ENCODE results near the gene JMJD1C.

The JMJD1C gene

GRCh38 chr10:63206997-63207811, 258.6 kb downstream of the JMJD1C start:
- FAIRE-seq: no peak

- no peak for FAIRE-seq
These were observed 259.2 kb downstream of the JMJD1C start for GRCh38 chr10:63206576-63206975.

GRCh38 chr10:63205421-63205820, 260.4 kb downstream of the JMJD1C start:
- FAIRE-seq: no peak

DNA sequence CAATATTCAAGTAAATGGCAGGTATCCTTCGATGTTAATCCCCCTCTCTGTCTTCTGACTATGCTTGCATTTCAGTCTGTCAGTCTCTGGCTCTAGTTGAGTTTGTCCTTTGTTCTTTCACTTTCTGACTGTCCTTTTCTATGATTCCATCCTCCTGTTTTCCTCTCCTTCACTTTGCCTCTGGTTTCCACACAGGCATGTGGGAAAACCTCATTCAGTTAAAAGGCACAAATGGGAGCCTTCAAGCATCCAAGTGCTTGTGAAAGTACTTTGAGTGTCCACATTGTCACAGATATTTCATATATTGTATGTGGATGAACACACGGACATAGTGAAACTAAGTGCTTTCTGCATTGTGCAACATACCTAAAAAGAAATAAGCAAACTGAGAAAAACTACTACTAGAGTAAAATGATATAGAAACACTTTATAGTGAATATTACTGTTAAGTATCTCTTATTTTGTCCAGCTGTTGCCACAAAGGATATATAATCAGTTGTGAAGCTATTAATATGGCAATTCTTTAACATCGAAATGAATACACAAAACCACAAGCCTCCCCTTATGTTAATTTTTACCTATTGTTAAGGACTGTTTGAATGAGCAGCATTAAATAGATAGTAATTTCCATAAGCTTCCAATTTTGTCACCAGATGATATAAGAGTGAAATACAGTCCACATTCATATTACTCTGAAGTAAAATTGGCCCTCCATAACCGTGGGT, 260.9 kb downstream of the JMJD1C start:
- FAIRE-seq: no peak

DNA sequence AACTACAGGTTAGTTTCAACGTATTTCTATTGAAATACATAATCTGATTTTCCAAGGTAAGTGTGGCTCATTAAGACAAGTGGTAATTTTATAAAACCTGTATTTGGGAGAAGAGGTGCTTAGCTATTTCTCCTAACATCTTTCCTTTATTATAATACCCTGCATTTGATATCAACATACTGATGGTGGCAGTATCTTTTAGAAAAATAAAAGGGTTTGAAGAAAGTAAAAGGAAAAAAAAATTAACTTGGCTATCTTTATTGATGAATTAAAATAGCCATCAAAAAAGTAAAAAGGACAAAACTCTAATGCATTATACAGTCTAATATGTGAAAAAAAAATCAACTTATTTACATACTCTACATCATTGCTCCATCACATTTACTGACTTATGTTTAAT, 264.7 kb downstream of the JMJD1C start:
- peak; percentile 6 for FAIRE-seq

DNA sequence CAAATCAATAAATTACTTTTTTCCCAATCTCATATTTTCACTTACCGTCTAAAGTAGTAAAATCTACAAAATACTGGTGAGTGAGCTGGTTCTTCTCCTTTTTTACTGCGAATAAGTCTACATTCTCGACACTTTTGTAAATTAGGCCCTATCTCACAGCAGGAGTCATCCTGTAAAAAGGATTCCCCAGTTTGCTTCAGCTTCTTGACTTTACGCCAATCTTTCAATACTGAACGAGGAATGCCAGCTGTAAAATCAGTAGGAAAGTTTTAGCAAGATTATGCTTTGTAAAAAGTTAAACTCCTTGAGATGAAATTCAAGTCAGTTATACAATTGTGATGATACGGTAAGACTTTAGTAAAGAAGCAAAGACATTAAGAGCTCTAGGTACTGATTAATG, 265.3 kb downstream of the JMJD1C start:
- no peak for FAIRE-seq

DNA sequence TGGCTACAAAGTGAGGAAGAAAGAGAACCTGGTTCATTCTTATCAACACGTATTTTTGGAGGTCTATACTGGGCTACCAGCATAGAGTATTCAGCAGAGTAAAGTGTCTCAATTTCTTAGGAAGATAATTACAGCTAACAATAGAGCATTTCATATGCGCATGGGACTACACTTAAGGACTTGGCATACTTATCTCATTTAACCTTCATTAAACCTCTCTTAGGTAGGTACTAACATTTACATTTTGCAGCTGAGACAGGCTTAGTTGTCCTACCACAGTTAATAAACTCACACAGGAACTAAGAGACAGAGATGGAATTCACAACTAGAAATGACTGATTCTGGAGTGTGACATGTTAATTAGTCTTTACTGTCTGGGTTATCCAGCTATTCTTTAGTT, 266.1 kb downstream of the JMJD1C start:
- FAIRE-seq: no peak

DNA sequence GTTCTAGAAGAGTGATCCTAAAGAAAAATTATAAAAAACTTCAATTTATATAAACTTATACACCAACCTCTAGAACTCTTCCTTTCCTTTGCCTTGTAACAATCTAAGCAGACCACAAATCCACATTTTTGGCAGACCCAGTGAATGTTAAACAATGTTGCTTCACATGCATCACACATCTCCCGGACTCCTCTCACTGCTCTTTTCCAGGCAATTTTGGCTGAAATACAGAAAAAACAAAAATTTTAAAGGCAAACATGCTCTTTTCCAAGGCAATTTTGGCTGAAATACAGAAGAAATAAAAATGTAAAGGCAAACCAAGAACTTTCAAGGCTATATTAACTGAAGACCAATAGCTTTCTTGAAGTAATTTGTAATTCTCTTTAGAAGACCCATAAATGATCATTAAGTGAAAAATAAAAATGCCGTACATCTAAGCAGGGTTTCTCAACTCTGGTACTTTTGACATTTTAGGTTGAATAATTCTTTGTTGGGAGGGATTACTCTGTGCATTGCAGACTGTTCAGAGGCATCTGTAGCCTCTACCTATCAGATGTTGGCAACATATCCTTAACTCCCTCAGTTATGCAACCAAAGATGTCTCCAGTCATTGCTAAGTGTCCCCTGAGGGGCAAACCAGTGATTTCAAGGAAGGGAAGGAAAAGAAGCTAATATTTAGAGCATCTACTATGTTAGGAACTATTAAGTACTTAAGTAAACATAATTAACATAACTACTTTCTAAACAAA, 268.3 kb downstream of the JMJD1C start:
- no peak for FAIRE-seq

DNA sequence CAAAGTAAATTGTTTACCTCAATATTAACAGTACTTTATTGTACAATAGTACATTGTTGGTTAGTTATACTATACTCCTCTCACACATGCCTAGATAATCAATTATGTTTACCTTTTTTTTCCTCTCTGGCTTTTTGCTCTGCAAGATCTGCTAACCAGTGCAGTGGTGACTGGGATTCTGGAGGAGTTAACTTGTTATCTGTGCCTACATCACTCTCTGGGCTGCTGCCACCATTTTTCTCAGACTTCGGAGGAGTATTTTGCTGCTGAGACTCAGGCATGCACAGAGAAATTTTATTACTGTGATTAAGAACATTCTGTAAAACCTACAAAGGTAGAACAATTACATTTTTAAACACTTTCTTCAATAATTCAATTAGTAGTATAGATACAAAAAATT, 273.0 kb downstream of the JMJD1C start:
- no peak for FAIRE-seq

GRCh38 chr10:63175534-63175933, 290.2 kb downstream of the JMJD1C start:
- FAIRE-seq: no peak

GRCh38 chr10:63173468-63174232, 292.1 kb downstream of the JMJD1C start:
- no peak for FAIRE-seq

DNA sequence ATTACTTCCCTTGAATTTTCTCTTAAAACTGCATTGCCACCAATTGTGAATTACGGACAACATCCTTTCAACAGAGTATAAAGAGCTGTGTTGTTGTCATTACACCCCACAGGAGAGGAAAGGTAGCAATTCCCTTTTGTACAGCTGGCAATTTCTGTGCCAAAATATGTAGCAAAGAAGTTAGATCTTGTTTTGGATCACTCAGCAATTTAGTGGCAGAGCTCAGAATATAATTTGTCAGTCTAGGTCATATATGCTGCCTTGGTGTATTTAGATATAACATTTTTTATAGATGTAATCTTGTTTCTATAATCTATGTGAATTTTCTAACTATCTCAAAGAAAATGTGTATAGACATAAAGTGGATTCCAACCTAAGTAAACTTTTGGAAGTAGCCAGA, 293.9 kb downstream of the JMJD1C start:
- no peak for FAIRE-seq

- FAIRE-seq: no peak
These were observed 294.4 kb downstream of the JMJD1C start for GRCh38 chr10:63171255-63171855.

- no peak for FAIRE-seq
These were observed 296.2 kb downstream of the JMJD1C start for GRCh38 chr10:63169624-63170023.

- FAIRE-seq: peak; percentile 21
These were observed 296.8 kb downstream of the JMJD1C start for GRCh38 chr10:63168821-63169462.

DNA sequence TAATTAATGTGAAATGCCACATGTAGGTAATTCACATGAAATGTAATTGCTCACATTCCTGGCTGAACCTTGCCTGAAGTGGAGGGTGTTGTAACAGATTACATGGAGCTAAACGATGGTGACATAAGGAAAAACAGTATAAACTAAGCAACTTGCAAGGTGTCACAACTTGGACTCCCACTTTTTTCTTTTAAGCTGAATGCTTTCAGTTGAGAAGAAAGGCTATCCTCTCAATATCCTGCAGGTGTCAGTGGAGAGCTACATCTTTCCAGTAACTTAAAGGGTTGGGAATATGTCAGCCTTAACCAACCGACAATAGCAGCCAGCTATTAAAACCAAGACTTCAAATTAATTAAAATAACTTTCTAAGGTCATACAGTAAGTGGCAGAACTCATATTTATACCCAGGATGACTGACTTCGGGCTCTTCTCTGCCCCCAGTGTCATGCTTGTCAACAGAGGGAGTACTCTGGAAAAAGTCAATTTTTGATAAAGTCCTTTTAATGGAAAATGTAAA, 299.0 kb downstream of the JMJD1C start:
- peak; percentile 97 for FAIRE-seq

GRCh38 chr10:63165249-63165648, 300.5 kb downstream of the JMJD1C start:
- no peak for FAIRE-seq

GRCh38 chr10:63164166-63164623, 301.6 kb downstream of the JMJD1C start:
- no peak for FAIRE-seq

- no peak for FAIRE-seq
These were observed 304.2 kb downstream of the JMJD1C start for GRCh38 chr10:63161592-63161991.

DNA sequence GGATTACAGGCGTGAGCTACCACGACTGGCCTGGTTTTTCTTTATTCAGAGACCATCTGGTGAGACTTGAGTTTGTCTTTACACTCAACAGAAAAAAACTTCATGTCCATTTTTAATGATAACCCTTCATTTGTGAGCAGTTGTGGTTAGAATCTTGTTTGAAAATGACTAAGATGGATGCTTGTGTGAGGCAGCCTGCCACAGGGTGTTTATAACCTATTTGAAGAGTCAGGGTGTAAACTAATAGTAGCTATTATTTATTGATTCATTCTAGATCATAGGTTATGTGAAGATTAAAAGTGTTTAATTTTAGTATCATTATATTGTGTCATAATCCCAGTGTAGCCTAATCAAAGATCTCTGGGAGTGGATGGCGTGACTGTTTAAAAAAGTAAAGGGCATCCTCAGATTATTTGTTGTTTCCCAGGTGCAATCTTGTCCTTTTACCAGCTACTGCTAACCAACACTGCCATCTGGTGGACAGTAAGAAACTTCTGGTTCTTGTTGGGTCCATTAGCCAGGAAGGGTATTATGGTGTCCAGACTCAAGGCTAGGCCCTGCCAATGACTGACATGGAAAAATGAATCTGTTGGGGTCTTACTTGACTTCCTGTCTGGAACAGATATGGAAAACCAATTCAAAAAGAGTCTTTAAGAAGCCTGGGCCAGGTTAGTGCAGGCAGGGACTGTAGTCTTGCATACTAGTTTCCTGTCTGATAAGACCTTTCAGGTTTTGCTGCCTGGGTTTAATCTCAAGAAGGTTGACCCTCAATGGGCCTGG, 307.7 kb downstream of the JMJD1C start:
- FAIRE-seq: peak; percentile 89

GRCh38 chr10:63156236-63156635, 309.5 kb downstream of the JMJD1C start:
- no peak for FAIRE-seq
